Fibroblast of villous mesenchyme (primary cell): ENCODE measurements around the gene SLC25A19. TPM values are rescaled to one million over a fixed set of nuclear protein-coding genes. Genes with fewer than 3 reads are reported as not detected.

Source experiments
- DNase-seq: peaks from one replicate; pipeline ENCODE4 v3.0.0-alpha.2; 2010; ENCODE audit warnings: low read depth
- H3K4me3 ChIP-seq: 2 replicates; pipeline ENCODE4 v1.5.1; 2011; ENCODE audit warnings: low read depth, mild to moderate bottlenecking, low read length
- CTCF ChIP-seq: IDR thresholded peaks from 2 replicates; pipeline ENCODE4 v1.5.1; 2012; ENCODE audit warnings: low read depth, mild to moderate bottlenecking, low read length; ENCODE audit not compliant: insufficient read depth
- total RNA-seq: library from RNA; depleted of rRNA; stranded (reverse); fragments of >200 nt; gene quantifications from 2 replicates; pipeline ENCODE4 v1.2.3, GENCODE V29; 2012

The SLC25A19 gene
- total RNA-seq, 1 donor = 7.8 TPM

- H3K4me3 ChIP-seq = no peak overlapping the region
- DNase-seq = no peak
- TF ChIP-seq CTCF = no peak
Measured at GRCh38 chr17:75326226-75326848, 37.1 kb upstream of the SLC25A19 start.

- H3K4me3 ChIP-seq = no peak overlapping the region
- DNase-seq = no peak
- no peak for TF ChIP-seq CTCF
Measured at GRCh38 chr17:75325827-75326225, 36.6 kb upstream of the SLC25A19 start.

GRCh38 chr17:75325348-75325747 lies 36.1 kb upstream of the SLC25A19 start:
- TF ChIP-seq CTCF = no peak
- no peak for DNase-seq
- H3K4me3 ChIP-seq = no peak overlapping the region

GRCh38 chr17:75321506-75321905 lies 32.3 kb upstream of the SLC25A19 start:
- no peak for DNase-seq
- H3K4me3 ChIP-seq = no peak overlapping the region
- TF ChIP-seq CTCF = no peak

GRCh38 chr17:75319904-75320691 lies 30.9 kb upstream of the SLC25A19 start:
- TF ChIP-seq CTCF = no peak
- DNase-seq = peak; percentile 72
- no peak overlapping the region for H3K4me3 ChIP-seq

- DNase-seq = no peak
- no peak for TF ChIP-seq CTCF
Measured at GRCh38 chr17:75318615-75319222, 29.5 kb upstream of the SLC25A19 start.

More at GRCh38 chr17:75318615-75319222, 29.5 kb upstream of the SLC25A19 start:
- no peak overlapping the region for H3K4me3 ChIP-seq
